OCI-LY1 (cell line): Measurements from ENCODE around the gene RBPJL.

Experiments
- H2AFZ ChIP-seq: fragments of 200-600 bp; sonication (generic), shearing (Covaris generic); 2 replicates; pipeline ENCODE4 v1.6.0; 2014; ENCODE audit warnings: antibody characterized with exemption, mild to moderate bottlenecking, low read length
- H3F3A ChIP-seq: fragments of 200-600 bp; sonication (generic), shearing (Covaris generic); 2 replicates; pipeline ENCODE4 v1.6.0; 2014; ENCODE audit warnings: mild to moderate bottlenecking, antibody characterized with exemption, low read length, moderate library complexity; ENCODE audit not compliant: insufficient read depth
- H3K27ac ChIP-seq: fragments of 200-600 bp; sonication (generic); 2 replicates; pipeline ENCODE4 v1.5.1; 2014; ENCODE audit warnings: low read length, mixed run types, mild to moderate bottlenecking, low read depth; ENCODE audit not compliant: poor library complexity, severe bottlenecking
- H3K27me3 ChIP-seq: fragments of 200-600 bp; sonication (generic); 2 replicates; pipeline ENCODE4 v1.6.0; 2014; ENCODE audit warnings: antibody characterized with exemption, mild to moderate bottlenecking, low read length, moderate library complexity; ENCODE audit not compliant: insufficient read depth
- H3K36me3 ChIP-seq: fragments of 200-600 bp; sonication (generic); 2 replicates; pipeline ENCODE4 v1.6.1; 2014; ENCODE audit warnings: mild to moderate bottlenecking, antibody characterized with exemption, low read length, moderate library complexity, mixed read lengths; ENCODE audit not compliant: insufficient read depth
- H3K4me1 ChIP-seq: fragments of 200-600 bp; sonication (generic); 2 replicates; pipeline ENCODE4 v1.5.1; 2014; ENCODE audit warnings: mild to moderate bottlenecking, low read length, moderate library complexity; ENCODE audit not compliant: insufficient read depth, severe bottlenecking
- H3K4me2 ChIP-seq: fragments of 200-600 bp; sonication (generic), shearing (Covaris generic); 2 replicates; pipeline ENCODE4 v1.6.1; 2014; ENCODE audit warnings: low read length
- H3K4me3 ChIP-seq: fragments of 200-600 bp; sonication (generic); 2 replicates; pipeline ENCODE4 v1.5.1; 2014; ENCODE audit warnings: low read length, low read depth, mild to moderate bottlenecking, mixed read lengths; ENCODE audit not compliant: poor library complexity, severe bottlenecking
- H3K79me2 ChIP-seq: fragments of 200-600 bp; shearing (Covaris generic); 2 replicates; pipeline ENCODE4 v1.6.1; 2016; ENCODE audit warnings: mixed run types, low read length, mixed read lengths; ENCODE audit not compliant: insufficient read depth
- H3K9ac ChIP-seq: fragments of 200-600 bp; sonication (generic), shearing (Covaris generic); 2 replicates; pipeline ENCODE4 v1.6.1; 2014; ENCODE audit warnings: mild to moderate bottlenecking, low read length, mixed read lengths
- H3K9me2 ChIP-seq: fragments of 200-600 bp; sonication (generic), shearing (Covaris generic); 2 replicates; pipeline ENCODE4 v1.6.1; 2014; ENCODE audit warnings: low read depth, mild to moderate bottlenecking, low read length, mixed read lengths
- H3K9me3 ChIP-seq: fragments of 200-600 bp; shearing (Covaris generic); 2 replicates; pipeline ENCODE4 v1.6.1; 2014; ENCODE audit warnings: low read length, mixed read lengths
- H4K20me1 ChIP-seq: fragments of 200-600 bp; sonication (generic), shearing (Covaris generic); 2 replicates; pipeline ENCODE4 v1.6.0; 2016; ENCODE audit warnings: mild to moderate bottlenecking, low read length; ENCODE audit not compliant: insufficient read depth
- EZH2 ChIP-seq: fragments of 200-600 bp; sonication (generic), shearing (Covaris generic); IDR thresholded peaks from 2 replicates; pipeline ENCODE4 v1.8.0; 2017; ENCODE audit warnings: borderline replicate concordance, mixed run types, mild to moderate bottlenecking, antibody characterized with exemption, low read length, moderate library complexity, mixed read lengths
- TF ChIP-seq, protein P1 (sequence below): fragments of 200-600 bp; sonication (generic), shearing (Covaris generic); IDR thresholded peaks from 2 replicates; pipeline ENCODE4 v1.5.1; 2017; ENCODE audit warnings: mild to moderate bottlenecking, antibody characterized with exemption, low read length, moderate library complexity, mixed read lengths

Gene RBPJL

DNA sequence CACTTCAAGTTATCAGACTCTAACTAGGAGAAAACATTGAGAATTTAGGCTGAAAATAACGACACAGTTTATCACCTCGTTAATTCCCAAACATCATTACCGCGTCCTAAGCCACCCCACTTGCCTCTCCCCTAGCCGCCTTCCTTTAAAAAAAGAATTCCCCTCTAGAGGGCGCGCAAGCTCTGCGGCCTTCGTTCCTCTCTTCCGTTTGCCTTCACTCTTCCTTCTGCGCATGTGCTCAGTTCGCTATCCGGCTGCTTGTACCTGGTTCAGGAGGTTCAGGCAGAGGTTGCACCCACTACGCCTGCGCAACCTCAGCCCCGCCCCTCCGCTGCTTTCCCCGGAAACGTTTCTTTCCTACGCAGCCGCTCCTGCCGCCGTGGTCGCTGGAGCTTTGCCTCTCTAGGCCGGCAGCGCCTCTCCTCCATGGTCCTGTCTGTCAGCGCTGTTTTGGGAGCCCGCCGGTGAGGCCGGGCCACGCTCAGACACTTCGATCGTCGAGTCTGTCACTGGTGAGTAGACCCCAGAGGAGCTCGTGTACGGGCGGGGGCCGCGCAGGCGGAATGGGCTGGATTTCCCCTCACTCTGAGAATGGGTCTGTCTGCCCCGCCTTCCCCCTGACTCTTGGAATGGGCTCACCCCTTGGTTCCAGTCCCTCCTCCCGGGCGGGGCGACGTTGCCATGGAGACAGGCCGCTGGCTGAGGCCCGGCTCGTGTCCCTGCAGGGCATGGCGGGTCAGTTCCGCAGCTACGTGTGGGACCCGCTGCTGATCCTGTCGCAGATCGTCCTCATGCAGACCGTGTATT is 56.4 kb downstream of the RBPJL start, which contains the start of gene SYS1:
Gene SYS1, plus strand, starts transcription at position 353 of the 807 bp plus-strand sequence. Its CDS starts 376 bp downstream, at position 729.
- H3K4me1 ChIP-seq, result peaks cover 25% of the 10 kb centered on the region
- H3K9ac ChIP-seq, result peak within 1 kb of the TSS; percentile 81
- H3K27ac ChIP-seq, result peak within 1 kb of the TSS; percentile 57
- peak within 1 kb of the TSS; percentile 70 for H3K4me2 ChIP-seq
- H2AFZ ChIP-seq, result no peak within 1 kb of the TSS
- H3K36me3 ChIP-seq, result peaks cover 24% of the 10 kb centered on the region
- H3K9me3 ChIP-seq, result no peaks in the 10 kb centered on the region
- H3K27me3 ChIP-seq, result no peaks in the 10 kb centered on the region
- TF ChIP-seq, protein P1, sequence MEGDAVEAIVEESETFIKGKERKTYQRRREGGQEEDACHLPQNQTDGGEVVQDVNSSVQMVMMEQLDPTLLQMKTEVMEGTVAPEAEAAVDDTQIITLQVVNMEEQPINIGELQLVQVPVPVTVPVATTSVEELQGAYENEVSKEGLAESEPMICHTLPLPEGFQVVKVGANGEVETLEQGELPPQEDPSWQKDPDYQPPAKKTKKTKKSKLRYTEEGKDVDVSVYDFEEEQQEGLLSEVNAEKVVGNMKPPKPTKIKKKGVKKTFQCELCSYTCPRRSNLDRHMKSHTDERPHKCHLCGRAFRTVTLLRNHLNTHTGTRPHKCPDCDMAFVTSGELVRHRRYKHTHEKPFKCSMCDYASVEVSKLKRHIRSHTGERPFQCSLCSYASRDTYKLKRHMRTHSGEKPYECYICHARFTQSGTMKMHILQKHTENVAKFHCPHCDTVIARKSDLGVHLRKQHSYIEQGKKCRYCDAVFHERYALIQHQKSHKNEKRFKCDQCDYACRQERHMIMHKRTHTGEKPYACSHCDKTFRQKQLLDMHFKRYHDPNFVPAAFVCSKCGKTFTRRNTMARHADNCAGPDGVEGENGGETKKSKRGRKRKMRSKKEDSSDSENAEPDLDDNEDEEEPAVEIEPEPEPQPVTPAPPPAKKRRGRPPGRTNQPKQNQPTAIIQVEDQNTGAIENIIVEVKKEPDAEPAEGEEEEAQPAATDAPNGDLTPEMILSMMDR, result peak; percentile 82
- TF ChIP-seq EZH2, result no peak
- 0 out of 2 replicates have a peak, but pooled peaks cover 4% of the 10 kb centered on the region for H3F3A ChIP-seq
- H4K20me1 ChIP-seq, result no peaks in the 10 kb centered on the region
- no peaks in the 10 kb centered on the region for H3K9me2 ChIP-seq
- peak within 1 kb of the TSS; percentile 76 for H3K4me3 ChIP-seq
- H3K79me2 ChIP-seq, result no peaks in the 10 kb centered on the region

GRCh38 chr20:45363611-45364492 is 57.2 kb downstream of the RBPJL start:
- Histone ChIP-seq H3K27ac (no peak overlapping the region), H3K27me3 (no peaks in the 10 kb centered on the region), H3K4me2 (peak overlapping the region; percentile 70), H3K9me2 (no peaks in the 10 kb centered on the region), H3K9me3 (no peaks in the 10 kb centered on the region), H2AFZ (no peak overlapping the region), H3K4me3 (peak overlapping the region; percentile 76), H4K20me1 (no peaks in the 10 kb centered on the region), H3F3A (0 out of 2 replicates have a peak, but pooled peaks cover 4% of the 10 kb centered on the region), H3K4me1 (peaks cover 33% of the 10 kb centered on the region), H3K9ac (peak overlapping the region; percentile 81), H3K79me2 (no peaks in the 10 kb centered on the region), H3K36me3 (peaks cover 24% of the 10 kb centered on the region)
- TF ChIP-seq EZH2, result no peak
- TF ChIP-seq, protein P1, result no peak

- Histone ChIP-seq H3K9me2 (no peaks in the 10 kb centered on the region), H3K9me3 (no peaks in the 10 kb centered on the region), H3K27ac (no peak overlapping the region), H2AFZ (no peak overlapping the region), H3K27me3 (no peaks in the 10 kb centered on the region), H3K4me3 (no peak overlapping the region), H4K20me1 (no peaks in the 10 kb centered on the region), H3K4me2 (no peak overlapping the region), H3K36me3 (peaks cover 24% of the 10 kb centered on the region), H3F3A (0 out of 2 replicates have a peak, but pooled peaks cover 4% of the 10 kb centered on the region), H3K4me1 (peaks cover 38% of the 10 kb centered on the region), H3K9ac (no peak overlapping the region), H3K79me2 (no peaks in the 10 kb centered on the region)
- TF ChIP-seq EZH2, result no peak
- TF ChIP-seq, protein P1, result no peak
Observed at GRCh38 chr20:45365444-45365970, 58.9 kb downstream of the RBPJL start.
